HL-60/S4 treated with retinoic acid at 250 ng/mL for 4 days and 3 days (cell line): Measurements from ENCODE around the gene ELMO1.

Experiments used
- in situ Hi-C: fragments of 300-500 bp; cut with MboI; formaldehyde crosslinking; loops from 2 replicates; pipeline ENCODE4 v1.7.0; 2022; ENCODE audit warnings: low sequenced_read_pairs

The ELMO1 gene

GRCh38 chr7:36827726-36828703, 620.6 kb downstream of the ELMO1 start:
- in situ Hi-C loops = no loop called here

DNA sequence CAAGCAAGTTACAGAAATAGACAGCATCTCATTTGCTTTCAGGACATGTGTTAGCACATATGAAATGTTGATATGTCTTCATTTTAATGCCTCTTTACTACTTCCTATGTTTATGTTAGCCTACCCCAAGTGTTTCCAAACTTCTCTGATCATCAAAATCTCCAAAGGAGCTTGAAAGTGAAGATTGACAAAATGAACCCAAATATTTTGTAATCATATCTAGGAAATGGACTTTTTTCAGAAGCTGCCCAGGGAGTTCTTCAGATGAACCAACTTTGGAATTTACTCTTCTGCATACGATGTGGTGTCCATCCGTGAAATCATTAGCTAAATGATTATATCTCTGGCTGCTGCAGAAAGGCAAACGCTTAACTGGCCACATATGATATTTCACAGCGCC, 623.2 kb downstream of the ELMO1 start:
- in situ Hi-C loops = no loop called here

DNA sequence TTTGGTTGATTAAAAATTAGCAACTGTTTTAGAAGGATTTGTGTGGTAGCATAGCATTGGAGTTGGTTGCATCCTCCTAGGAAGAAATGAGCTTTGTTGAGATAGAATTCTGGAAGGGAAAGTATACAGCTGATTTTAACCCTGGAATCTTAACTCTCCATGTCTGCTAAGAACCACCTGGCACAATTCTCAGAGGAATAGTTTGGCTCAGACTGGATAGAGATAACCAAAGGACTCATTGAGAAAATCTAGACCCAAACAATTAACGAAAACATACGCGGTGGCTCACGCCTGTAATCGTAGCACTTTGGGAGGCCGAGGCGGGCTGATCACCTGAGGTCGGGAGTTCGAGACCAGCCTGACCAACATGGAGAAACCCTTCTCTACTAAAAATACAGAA, 625.3 kb downstream of the ELMO1 start:
- in situ Hi-C loops = no loop called here

GRCh38 chr7:36821617-36822016, 627.0 kb downstream of the ELMO1 start:
- in situ Hi-C loops = no loop called here

- in situ Hi-C loops = no loop called here
Observed at GRCh38 chr7:36820527-36821170, 628.0 kb downstream of the ELMO1 start.

DNA sequence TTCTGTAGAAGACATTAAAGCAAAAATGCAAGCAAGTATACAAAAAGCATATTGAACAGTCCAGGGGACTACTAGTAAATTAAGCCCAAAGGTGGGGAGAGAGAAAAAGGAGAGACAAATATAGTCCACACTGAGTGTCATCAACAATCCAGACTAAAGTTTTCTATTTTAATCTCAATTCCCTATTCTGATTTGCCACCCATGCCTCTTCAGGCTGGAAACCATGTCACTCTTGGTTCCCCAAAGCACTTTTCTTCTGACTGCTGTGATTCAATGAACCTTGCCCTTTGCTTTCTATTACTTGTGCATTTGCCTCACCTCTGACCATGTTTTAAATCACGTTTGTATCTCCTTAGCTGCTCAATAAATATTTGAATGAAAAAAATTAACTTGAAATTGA, 629.0 kb downstream of the ELMO1 start:
- in situ Hi-C loops = no loop called here

DNA sequence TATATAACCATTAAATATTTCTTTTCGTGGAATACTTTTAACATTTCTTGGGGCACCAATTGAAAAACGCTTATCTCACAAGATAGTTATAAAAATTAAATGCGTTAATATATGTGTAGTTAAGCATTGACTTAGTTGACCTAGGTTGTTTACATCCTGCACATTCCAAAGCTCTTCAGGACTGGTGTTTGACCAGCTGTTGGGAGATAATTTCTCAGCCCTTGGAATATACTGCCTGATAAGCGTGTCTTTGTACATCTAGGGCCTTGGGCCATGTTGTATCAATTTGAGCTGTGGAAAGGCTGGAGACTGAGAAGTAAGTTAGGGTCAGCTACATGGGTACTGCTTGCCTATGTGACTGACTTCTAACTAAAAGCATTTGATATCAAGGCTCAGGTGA, 634.4 kb downstream of the ELMO1 start:
- in situ Hi-C loops = no loop called here

- in situ Hi-C loops = no loop called here
Observed at GRCh38 chr7:36811807-36812206, 636.9 kb downstream of the ELMO1 start.

DNA sequence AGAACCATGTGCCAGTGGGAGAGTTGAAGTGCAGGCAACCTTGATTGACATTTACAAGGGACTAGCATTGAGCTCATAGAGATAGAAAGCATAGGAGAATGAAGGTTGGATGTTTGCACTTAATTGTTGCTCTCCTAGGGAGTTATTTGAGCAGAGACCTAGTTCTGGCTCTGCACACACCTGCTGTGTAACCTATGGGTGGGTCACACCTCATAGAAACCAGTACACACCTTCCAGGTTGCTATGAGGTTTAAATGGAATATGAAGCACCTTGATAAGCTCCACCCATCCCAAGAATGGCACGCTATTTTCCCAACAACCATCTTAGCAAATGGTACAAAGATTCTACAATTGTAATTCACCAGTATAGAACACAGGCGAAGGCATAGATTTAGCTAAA, 638.2 kb downstream of the ELMO1 start:
- in situ Hi-C loops = no loop called here

DNA sequence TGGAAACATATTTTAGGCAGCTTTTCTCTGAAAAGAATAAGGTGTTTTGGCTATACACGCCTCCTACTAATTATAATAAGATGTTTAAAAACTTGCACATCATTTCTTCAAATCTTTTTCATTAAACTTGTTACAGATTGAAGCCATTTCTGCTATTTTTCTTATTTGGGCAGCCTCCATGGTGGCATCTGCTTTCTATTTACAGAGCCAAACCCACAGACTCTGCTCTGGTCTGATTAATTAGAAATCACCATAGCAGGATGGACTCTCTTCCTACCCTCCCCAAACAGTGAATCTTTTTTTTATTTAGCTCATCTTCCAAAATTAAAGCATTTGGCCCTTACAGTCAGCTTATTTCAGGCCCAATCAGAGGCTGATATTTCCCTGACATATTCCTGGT, 638.6 kb downstream of the ELMO1 start:
- in situ Hi-C loops = no loop called here

DNA sequence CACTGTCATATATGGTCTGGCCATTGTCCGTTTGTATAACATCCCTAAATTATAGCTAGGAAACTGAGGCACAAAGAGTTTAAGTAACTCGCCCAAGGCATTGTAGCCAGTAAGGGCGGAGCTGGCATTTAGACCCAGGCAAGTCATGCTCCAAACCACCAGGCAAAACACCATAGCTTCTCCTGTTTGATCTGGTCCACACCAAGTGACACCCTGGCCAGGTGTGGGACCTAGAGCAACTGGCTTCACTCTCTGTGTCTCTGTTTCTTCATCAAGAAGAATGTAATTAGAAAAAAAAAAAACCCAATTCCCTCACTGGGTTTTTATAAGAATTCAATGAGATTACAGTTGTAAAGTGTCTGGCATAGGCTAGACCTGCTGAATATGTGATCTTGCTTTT, 639.2 kb downstream of the ELMO1 start:
- in situ Hi-C loops = no loop called here

DNA sequence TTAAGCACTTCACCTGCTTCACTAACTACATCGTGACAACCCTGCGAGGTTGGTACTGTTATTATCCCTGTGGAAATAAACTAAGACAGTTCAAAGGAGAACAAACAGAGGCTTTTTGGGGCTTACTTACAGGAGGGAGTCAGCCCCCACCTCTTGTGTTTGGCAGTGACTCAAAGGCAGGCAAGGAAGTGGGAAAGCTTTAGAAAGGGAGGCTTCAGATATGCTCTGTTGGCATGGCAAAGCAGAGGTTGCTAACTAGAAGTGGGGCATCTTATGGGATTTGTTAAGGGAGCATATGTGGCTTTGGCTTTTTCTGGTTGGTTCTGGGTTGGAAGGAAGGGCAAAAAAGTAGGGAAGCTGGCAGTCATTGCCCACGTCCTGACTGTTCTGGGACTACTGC, 639.6 kb downstream of the ELMO1 start:
- in situ Hi-C loops = no loop called here

GRCh38 chr7:36806891-36807290, 641.8 kb downstream of the ELMO1 start:
- in situ Hi-C loops = no loop called here
